Esophagus squamous epithelium (tissue), 4 donors: ENCODE results near the gene SHPK.

Experiments used
- POLR2A ChIP-seq, 4 donors: fragments of 450-650 bp; IDR thresholded peaks; one replicate each; pipeline ENCODE4 v1.6.1; 2017; ENCODE audit warnings: antibody characterized with exemption in 4 of 4, mild to moderate bottlenecking in 4 of 4, moderate library complexity in 3 of 4
- TF ChIP-seq, protein P1 (sequence below), 6 experiments: fragments of 450-650 bp in 4 of 6; fragments of 200-600 bp in 2 of 6; sonication (generic) in 2 of 6; IDR thresholded peaks; one replicate each; pipeline ENCODE4 v1.5.1; 2016 to 2019; ENCODE audit warnings: antibody characterized with exemption in 6 of 6, mild to moderate bottlenecking in 4 of 6, moderate library complexity in 4 of 6

DNA sequence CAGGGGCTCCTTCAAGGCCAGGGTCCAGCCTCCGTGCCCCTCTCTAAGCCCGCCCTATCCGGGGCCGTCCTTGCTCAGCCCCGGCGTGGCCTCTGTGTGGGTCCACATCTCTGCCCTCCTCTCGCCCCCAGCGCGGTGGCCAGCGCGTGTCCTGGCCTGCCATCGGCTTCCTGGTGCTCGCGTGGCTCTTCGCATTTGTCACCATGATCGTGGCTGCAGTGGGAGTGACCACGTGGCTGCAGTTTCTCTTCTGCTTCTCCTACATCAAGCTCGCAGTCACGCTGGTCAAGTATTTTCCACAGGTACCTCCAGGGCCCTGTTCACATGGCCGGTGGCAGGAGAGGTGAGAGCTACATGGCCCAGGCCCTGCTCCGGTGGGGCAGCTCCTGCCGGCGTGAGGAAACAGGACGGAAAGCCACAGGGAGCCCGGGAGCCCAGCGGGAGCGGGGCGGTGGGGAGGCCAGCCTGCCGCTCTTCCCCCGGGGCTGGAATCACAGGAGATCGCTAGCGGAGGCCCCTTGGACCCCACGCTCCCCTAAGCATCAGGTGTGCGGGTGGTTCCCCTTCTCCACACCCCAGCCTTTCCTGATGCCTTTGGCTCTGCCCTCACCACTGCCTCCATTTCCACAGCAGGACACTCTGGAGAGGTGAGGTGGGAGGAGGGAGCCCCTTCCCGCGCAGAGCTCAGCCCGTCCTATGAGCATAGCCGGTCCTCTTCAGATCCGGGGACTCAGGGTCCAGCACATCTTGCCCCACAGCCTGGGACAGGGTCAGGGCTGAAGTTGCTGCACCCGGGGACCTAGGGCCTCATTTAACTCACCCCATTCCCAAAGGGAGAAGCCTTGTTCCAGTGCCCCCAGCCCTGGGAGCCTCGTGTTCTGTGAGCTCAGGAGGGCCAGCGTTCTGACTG, 22.1 kb upstream of the SHPK start:
- TF ChIP-seq POLR2A (IDR thresholded peaks at IDR 0.05), result no peak
- TF ChIP-seq, protein P1, sequence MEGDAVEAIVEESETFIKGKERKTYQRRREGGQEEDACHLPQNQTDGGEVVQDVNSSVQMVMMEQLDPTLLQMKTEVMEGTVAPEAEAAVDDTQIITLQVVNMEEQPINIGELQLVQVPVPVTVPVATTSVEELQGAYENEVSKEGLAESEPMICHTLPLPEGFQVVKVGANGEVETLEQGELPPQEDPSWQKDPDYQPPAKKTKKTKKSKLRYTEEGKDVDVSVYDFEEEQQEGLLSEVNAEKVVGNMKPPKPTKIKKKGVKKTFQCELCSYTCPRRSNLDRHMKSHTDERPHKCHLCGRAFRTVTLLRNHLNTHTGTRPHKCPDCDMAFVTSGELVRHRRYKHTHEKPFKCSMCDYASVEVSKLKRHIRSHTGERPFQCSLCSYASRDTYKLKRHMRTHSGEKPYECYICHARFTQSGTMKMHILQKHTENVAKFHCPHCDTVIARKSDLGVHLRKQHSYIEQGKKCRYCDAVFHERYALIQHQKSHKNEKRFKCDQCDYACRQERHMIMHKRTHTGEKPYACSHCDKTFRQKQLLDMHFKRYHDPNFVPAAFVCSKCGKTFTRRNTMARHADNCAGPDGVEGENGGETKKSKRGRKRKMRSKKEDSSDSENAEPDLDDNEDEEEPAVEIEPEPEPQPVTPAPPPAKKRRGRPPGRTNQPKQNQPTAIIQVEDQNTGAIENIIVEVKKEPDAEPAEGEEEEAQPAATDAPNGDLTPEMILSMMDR (IDR thresholded peaks at IDR 0.05), result no peak
